D341Med (cell line): ENCODE results near the gene FAM186B.
A peak's percentile ranks its signal among the peaks of the same experiment; 100 is the strongest.

Experiments
- DNase-seq: peaks from one replicate; pipeline ENCODE4 v3.0.0; 2012; ENCODE audit warnings: low spot score

Gene FAM186B

GRCh38 chr12:49537752-49538509 is 67.5 kb downstream of the FAM186B start:
- peak; percentile 73 for DNase-seq
